GM19043 (cell line): Measurements from ENCODE around the gene PHKB.

Source experiments
- ATAC-seq: cut with Tn5 transposase; IDR thresholded peaks from one replicate; pipeline ENCODE4 v1.9.1; 2021; ENCODE audit warnings: low read depth; ENCODE audit not compliant: unreplicated experiment

PHKB gene

DNA sequence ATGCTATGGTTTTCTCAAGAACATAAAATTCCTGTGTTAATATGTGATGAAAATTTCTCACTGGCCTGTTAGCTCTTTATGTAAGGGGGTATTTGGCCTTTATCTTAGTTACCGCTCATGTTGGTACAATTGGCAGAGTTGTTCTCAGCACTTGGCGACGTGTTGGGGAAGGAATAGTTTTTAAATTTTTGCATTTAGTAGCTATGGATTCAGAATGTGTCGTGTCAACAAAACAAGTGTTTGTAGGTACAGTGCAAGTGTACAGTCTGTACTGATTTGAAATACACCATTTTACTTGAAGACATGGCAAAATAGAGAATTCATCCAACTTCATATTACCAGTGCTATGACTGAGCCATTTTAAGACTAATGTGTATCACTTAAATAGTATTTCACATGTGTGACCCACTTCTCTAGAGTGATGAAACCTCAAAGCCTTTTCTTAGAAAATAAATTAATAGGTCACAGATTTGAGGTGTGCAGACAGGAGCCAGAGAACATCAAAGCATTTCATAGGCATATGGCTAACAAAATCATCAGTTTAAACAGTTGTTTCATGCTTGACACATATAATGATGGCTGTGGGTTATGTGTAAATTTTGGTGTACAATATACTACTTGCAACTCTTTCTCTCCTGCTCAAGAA is 150.8 kb downstream of the PHKB start:
- ATAC-seq: no peak

DNA sequence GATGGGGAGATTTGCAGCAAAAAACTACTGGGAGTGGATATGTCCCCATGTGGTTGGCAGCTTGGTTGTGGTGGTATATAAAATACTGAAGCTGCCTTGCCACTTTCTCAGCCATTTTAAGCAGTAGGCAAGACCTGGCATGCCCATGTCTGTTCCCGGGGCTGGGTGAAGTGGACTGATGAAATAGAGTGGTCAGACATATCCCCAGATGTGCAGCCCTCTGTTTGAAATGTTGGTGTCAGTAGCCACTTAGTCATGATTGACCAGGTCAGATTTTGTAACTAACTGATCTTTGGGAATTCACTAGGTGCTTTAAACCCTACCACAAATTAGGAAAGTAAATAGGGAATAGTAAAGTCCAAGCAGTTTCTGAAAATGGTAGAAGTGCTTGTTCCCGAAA is 151.6 kb downstream of the PHKB start:
- ATAC-seq: no peak

DNA sequence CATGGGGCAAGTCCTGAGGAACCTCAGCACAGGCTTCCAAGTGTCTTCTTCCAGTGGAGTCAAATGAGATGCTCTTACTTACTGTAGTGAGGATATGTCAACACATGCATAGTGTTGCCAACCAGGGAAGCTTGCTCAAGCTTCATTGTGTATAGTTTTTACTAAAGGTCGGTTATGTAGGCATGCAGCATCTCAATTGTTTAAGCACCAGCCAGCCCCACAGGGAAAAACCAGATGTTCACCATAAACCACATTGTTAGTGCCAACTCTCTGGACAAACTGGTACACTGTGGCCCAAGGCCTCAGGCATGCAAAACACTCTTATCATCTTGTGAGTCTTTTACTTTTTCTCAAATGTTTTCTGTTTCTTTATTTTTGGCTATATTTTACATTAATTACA is 152.1 kb downstream of the PHKB start:
- ATAC-seq: no peak

DNA sequence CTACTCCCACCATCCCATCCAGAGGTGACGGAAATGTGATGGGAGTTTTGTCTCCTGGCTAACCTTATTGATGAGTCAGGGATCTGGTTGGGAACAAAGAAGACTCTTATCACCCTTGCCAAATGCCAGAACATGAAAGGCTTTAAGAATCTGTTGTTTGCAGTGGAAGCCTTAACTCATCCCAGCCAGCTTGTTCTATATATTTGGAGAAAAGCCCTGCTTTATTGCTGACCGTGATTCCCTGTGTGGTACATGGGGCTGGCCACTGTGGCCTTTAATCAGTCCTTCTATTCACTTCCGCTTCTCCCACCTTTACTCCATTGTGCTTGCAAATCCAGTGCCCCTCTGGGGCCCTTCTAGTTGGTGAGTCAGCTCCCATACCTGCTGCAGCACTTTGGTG is 156.6 kb downstream of the PHKB start:
- ATAC-seq: no peak

DNA sequence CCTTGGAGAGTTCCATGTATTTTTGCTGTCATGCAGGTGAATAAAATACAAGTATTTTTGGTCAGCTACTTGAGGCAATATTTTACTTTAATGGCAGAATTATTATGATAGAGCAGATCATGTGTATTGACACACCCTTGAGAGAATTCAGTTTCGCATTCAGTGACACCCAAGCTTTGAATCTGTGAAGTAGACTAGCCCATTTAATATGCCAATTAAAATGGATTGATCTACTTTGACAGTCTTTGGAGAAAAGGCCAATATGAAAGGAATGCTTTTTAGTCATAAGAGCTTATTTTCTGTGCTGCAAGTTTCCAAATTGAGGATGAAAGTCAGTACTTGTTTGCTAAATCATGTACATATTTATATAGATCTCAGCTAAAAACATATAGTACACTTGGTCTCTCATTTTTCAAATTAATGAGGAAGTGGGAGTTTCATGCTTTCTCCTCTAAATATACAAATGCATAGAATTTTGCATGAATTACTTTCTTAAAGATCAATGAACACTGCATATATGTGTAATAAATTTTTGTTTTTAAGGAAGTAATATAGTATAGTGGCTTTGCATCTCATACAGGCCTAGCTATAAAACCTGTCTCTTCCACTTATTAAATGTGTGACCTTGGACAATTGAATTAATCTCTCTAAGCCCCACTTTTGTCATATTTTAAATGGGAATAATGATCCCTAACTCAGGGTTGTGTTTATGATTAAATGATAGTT is 161.5 kb downstream of the PHKB start:
- no peak for ATAC-seq

DNA sequence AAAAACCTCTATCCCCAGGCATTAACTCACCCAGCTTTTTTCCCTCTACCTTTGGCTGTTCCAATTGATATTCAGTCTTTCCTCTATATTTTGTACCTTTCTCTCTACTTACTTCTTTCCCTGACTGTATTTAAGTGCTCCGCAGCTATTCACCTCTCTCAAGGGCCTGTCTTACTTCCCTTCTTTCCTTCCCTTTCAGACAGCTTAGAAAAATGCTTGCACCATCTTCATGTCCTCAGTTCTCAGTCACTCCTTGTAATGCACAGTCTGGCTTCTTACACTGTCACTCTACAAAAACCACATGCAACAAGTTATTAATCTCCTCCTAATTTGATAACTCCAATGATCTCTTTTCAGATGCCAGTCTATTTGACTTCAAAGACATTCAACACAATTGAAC is 163.4 kb downstream of the PHKB start:
- no peak for ATAC-seq

DNA sequence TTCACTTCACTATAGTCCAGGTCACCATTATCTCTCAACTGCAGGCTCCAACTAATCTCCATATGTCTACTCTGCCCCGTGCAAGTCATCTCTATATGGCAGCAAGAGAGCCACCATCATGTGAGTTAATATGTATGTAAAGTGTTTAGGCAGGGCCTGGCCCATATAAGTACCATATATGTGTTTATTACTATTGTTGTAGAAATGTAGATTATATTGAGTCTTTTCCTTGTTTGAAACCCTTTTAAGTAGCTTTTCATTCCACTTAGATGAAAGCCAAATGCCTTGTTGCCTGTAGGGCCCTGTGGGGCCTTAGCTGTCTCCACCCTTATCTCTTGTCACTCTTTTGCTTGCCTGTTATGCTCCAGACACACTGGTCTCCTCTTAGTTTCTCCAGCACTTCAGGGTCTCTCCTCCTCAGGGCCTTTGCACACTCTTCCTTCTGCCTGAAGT is 164.0 kb downstream of the PHKB start:
- no peak for ATAC-seq

DNA sequence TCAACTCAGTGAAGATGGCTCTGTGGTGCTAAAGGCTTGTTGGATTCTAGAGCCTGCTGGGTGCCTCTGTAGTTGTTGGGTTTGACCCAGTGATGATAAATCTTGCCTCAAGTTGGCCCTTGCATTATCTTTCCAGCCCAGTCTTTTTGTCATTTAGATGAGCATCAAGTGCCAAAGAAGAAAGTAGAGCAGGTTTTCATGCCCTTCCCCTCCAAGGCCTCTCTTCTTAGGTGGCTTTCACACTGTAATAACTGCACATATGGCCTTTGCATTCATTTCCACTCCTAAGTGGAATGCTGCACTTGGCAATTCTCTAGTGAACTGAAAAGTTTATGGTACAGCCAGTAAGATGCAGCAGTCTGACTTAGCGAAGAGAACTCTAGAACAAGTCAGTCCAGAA is 165.1 kb downstream of the PHKB start:
- ATAC-seq: no peak

DNA sequence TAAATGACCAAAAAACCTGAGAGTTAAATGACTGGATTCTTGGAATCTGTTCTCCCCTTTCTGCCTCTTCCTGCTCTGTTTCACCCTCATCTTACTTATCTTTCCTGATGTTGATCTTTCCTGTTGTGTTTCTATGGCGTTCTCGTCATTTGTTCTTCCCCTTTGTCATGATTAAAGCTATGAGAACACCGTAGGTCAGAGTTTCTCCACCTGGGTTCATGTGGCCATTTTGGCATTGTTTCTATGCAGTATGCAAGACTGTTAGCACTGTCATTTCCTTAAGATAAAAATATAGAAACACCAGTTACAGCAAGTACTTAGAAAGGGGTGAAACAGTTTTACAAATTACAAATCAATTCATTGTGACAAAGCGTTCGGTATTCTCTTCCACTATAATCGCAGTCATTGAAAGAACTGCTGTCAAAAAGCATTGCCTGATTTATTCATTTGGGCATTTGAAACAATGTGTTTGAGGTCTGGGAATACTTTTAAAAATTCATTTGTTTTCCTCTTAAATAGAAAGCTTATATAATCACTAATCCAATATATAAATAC is 166.0 kb downstream of the PHKB start:
- no peak for ATAC-seq

DNA sequence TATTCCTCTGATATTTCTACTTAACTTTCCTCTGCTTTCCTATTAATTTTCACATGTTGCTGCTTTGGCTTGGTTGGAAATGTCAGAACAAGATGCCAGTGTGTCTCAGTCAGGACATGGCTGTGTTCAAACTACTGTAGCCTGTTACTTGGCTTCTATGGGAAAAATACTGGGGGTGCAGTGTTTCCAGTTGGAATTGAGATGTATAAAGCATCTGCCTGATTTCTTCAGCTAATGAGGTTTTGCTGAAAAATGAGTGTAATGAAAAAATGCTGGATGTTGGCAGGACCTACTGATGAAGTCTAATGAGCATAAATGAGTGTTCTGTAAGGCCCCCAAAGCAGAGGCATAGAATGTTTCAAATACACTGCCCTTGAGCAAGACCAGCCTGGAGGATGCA is 166.6 kb downstream of the PHKB start:
- ATAC-seq: no peak

DNA sequence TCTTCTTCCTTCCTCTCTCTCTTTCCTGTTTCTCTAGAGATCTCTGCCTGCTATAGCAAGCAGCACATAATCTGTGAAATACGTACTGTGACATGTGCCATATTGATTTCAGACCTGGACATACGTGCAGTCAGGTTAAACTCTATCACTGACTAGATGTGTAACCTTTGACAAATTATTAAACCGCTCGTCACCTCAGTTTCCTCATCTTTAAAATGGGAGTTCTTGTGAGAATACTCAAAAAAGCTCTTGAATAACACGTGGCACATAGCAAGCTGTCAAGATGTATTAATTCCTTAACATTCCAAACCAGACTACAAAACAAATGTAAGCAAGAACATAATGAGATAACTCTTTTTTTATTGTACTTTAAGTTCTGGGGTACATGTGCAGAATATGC is 170.0 kb downstream of the PHKB start:
- no peak for ATAC-seq

DNA sequence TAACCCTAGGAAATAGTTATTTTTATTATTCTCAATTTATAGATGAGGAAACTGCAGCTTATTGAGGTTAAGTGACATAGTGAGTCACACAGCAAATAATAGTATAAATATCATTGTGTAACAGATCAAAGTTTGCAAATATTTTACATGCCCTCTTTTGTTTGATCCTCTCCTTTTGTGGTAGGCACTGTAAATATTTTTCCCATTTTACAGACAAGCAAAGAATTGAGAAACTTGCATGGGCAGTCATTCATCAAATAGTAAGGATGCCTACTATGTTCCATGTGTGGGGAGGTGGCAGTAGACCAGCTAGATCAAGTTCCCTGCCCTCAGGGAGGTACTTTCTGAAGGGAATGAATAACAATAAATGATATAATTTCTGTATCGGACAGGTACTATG is 173.0 kb downstream of the PHKB start:
- ATAC-seq: no peak

DNA sequence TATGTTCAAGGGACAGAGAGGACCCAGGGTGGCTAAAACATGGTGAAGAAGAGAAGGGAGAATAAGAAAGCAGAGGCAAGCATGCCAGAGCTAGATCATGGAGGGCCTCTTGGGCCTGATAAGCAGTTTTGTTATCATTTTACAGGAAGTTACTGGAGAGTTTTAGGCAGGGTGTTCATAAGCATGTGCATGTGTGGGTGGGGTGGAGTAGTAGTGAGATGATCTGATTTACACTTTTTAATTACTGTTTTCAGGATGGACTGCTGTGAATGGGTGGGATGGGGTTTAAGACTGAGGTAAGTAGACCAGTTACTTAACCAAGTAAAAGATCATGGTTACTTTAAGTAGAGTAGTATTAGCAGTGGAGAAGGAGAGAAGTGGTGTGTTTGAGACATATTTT is 173.6 kb downstream of the PHKB start:
- no peak for ATAC-seq

DNA sequence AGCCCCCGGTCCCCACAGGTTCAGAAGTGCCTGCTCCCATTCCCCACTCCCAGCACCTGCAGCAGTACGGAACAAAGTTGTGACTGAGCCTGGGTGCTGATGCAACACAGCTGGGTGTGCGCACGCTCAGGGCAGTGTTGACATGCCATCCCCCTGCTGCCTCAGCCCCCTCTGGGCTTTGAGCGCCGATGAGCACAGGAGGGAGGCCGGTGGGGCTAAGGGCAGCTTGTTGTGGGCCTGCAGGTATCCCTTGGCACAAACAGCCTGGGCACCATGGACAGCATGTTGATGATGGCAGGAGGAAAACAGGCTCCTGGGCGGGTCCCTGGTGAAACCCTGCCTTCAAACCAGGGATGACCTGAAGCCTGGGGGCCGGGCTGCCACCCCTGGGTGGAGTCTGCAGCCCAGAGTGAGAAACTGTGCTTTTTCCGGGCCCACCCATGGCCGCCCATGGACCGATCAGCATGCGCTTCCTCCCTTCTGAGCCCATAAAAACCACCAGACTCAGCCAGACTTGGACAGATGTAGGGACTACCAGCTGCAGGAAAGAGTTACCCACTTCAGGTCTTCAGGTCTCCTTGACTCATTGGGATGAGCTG is 175.5 kb downstream of the PHKB start:
- no peak for ATAC-seq

DNA sequence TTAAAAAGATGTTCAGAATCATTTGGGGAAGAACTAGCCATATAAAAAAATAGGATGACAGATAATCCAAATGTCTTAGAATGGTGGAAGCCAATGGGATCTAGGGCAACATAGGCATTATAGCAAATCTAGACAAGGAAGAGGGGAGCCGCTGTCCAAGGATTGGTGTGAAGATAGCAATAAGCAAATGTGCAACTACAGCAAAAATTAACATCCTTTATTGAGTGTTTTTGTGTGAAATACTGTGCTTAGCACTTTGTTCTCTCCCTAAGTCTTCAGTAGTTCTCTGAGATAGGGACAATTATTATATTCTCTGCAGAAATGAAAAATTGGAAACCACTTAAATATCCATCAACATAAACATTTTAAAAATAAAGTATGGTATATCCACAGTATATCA is 177.0 kb downstream of the PHKB start:
- no peak for ATAC-seq

DNA sequence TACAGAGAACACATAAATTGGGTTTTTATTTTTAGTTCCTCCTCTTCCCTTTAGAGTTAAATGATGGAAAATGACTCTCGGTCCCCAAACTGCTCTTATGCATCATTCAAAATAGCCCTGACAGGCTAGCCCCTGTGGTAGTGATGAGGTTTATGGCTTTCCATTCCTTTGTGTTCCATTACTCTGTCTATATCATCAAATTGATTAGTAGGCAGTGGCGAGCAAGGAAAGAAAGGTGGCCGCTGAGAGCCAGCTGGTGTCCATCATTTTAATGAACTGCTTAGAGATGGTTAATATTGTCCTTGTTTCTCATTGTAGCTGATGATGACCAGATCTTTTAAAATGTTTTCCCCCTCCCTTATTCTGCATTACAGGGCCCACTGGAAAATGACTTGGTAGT is 179.5 kb downstream of the PHKB start:
- no peak for ATAC-seq

DNA sequence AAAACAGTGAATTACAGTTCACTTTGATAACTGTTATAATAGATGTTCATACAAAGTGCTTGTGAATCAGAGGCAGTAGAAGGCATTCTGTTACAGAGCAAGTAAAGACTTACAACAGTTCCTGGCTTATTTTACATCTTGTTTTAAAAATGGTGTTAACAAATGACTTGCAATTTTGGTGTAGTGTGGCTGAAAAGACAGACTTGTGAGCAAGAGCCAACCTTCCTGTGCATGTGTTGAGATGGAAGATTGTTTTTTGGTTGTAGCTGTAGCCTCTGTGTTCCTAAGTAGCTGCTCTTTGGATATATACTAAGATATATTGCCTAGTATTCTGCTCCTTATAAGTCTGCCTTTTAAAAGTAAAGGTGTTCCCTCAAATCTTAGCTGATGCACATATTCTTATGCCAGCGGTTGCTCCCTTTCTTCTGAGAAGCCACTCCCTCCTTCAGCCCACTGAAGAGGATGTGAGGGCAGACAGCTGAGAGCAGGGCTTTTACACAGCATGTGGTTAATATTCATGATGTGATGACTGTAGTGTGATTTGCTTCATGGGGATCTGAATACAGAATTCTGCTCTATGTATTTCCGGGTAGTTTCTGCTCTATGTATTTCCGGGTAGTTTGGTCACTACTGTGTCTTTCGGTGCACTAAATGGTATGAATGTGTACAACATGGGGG is 182.3 kb downstream of the PHKB start:
- ATAC-seq: no peak

DNA sequence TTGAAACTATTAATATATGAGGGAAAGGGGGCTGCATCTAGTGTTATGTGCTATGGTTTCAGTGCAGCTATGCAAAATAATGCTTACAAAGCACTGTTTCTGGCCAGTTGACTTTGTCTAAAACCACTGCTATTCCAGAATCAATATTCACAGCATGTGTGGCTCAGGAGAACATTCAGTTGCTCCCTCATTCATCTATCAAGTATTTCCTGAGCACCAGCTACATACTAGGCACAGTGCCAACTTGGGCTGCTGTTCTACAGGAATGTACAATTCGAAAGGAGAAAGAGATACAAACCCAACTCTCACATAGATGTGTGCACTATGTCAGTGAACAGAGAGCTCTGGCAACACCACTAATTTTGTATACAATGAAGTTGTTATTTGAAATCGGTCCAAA is 183.0 kb downstream of the PHKB start:
- no peak for ATAC-seq

DNA sequence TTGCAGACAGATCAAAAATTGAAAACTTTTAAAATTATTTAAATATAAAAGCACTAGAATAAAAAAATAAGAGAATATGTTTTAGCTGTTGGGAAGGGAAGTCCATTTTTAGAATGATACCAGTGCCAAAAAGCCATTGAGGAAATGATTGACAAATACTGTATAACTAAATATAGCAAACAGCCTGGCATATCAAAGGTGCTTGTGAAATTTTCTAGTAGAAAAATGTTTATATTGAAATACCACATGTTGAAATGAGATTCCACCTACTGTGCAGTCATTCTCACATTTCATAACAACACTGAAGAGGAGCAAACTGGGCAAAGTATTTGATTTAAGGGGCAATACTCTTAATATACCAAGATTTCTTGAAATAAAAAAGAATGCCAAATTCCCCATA is 183.5 kb downstream of the PHKB start:
- ATAC-seq: no peak

DNA sequence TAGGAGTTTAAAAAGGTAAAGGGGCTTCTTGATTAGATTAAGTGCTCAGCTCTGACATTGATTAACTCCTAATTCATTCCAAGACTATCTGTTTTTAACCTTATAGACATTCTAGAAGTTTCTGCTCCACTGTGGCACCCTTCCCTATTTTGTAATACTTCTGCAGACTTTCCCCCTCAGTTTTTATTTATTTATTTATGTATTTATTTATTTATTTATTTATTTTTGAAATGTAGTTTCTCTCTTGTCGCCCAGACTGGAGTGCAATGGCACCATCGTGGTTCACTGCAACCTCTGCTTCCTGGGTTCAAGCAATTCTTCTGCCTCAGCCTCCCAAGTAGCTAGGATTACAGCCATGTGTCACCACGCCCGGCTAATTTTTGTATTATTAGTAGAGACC is 185.8 kb downstream of the PHKB start:
- no peak for ATAC-seq

DNA sequence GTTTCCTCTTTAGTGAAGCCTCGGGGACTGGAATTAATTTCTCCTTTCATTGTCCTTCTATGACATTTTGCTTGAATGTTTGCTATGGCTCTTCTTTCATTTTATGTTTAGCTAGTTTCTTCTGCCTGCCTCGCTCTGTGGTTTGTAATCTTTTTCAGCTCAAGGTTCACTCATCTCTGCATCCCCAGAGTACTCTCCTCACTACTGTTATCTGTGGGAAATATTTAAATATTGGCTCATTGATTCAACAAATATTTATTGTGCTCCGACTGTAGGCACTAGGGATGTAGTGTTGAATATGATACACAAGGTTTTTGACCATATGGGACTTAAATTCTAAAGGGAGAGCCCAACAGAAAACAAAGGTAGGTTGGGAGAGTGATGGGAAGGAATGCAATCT is 195.9 kb downstream of the PHKB start:
- ATAC-seq: no peak
